Keratinocyte (primary cell): ENCODE results near the gene UCHL5.

Experiments used
- CTCF ChIP-seq, 3 experiments: IDR thresholded peaks in 1 of 3; conservative IDR thresholded peaks in 1 of 3; optimal IDR thresholded peaks in 1 of 3; 2 replicates in 2 of 3; 3 replicates in 1 of 3; pipeline versions ENCODE3 to v1.5.1; 2011; ENCODE audit warnings: low read length in 3 of 3, mild to moderate bottlenecking in 3 of 3, moderate library complexity in 2 of 3, control low read depth in 1 of 3, inconsistent platforms in 1 of 3; ENCODE audit not compliant: insufficient read depth in 2 of 3; ENCODE audit errors: extremely low read depth in 1 of 3
- EZH2 ChIP-seq: IDR thresholded peaks from one replicate; pipeline ENCODE4 v1.6.1; 2012; ENCODE audit warnings: inconsistent platforms, mild to moderate bottlenecking, low read length, moderate library complexity

DNA sequence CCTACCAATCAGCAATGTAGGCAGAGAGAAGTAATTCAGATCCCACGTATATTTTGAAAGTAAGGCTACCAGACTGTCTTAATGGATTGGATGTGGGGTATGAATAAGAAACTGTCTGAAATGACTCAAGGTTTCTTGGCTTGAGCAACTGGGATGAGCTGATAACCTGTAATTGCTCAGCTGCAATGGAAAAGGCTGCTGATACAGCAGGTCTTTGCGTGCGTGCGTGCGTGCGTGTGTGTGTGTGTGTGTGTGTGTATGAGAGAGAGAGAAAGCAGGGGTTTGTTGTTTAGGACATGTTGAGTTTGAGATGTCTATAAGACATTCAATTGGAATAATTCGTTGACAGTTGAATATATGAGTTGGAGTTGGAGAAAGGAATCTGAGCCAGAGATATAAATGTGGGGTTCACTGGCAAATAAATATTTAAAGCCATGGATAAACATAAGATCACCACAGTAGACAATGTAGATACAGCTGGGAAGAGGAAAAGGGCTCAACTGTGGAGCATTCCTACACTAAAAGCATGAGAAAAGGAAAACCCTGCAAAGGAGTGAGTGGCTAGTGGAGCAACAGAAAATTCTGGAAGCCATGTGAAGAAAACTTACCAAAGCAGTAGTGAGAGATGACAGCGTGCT is 72.9 kb downstream of the UCHL5 start:
- TF ChIP-seq CTCF (optimal IDR thresholded peaks at IDR 0.05 in 1 of 3, IDR thresholded peaks at IDR 0.05 in 1 of 3, conservative IDR thresholded peaks at IDR 0.05 in 1 of 3; ENCODE audit: extremely low read depth in 1 of 3, insufficient read depth in 2 of 3, low read length in 3 of 3) (no peak), EZH2 (no peak)
